ENCODE measurements around the gene HTR3C.
"Not testable (repeated sequence)": the region's sequence is repeated elsewhere in the genome, so short reads cannot be mapped to it uniquely, and the experiment has no call there.

HTR3C gene

GRCh38 chr3:184037816-184038215 is 15.0 kb upstream of the HTR3C start:
- DNase-seq, result no peak

GRCh38 chr3:184038307-184038706 is 14.5 kb upstream of the HTR3C start:
- not testable (repeated sequence) for DNase-seq

- no peak for DNase-seq
These were observed 13.4 kb upstream of the HTR3C start for GRCh38 chr3:184039414-184039813.

- no peak for DNase-seq
These were observed 12.8 kb upstream of the HTR3C start for GRCh38 chr3:184040010-184040409.

GRCh38 chr3:184042617-184043016 is 10.2 kb upstream of the HTR3C start:
- DNase-seq, result no peak

GRCh38 chr3:184045995-184046394 is 6.9 kb upstream of the HTR3C start:
- no peak for DNase-seq

- DNase-seq, result no peak
These were observed 2.5 kb upstream of the HTR3C start for GRCh38 chr3:184050217-184050847.

- no peak for DNase-seq
These were observed 5.2 kb downstream of the HTR3C start for GRCh38 chr3:184058029-184058428.

- DNase-seq, result no peak
These were observed 6.6 kb downstream of the HTR3C start for GRCh38 chr3:184059424-184059823.

- no peak for DNase-seq
These were observed 9.8 kb downstream of the HTR3C start for GRCh38 chr3:184062637-184063036.

- no peak for DNase-seq
These were observed 13.4 kb downstream of the HTR3C start for GRCh38 chr3:184066211-184066610.

GRCh38 chr3:184067573-184068055 is 14.8 kb downstream of the HTR3C start:
- DNase-seq, result no peak

GRCh38 chr3:184068344-184068743 is 15.5 kb downstream of the HTR3C start:
- no peak for DNase-seq

- DNase-seq, result not testable (repeated sequence)
These were observed 18.3 kb downstream of the HTR3C start for GRCh38 chr3:184071142-184071541.

- no peak for DNase-seq
These were observed 20.8 kb downstream of the HTR3C start for GRCh38 chr3:184073621-184074020.

- no peak for DNase-seq
These were observed 23.1 kb downstream of the HTR3C start for GRCh38 chr3:184075901-184076300.

GRCh38 chr3:184077881-184078280 is 25.0 kb downstream of the HTR3C start:
- DNase-seq, result no peak

- no peak for DNase-seq
These were observed 26.0 kb downstream of the HTR3C start for GRCh38 chr3:184078851-184079250.

GRCh38 chr3:184081116-184081830 is 28.4 kb downstream of the HTR3C start:
- no peak for DNase-seq

GRCh38 chr3:184082034-184082433 is 29.2 kb downstream of the HTR3C start:
- DNase-seq, result no peak

GRCh38 chr3:184082465-184082864 is 29.6 kb downstream of the HTR3C start:
- no peak for DNase-seq

GRCh38 chr3:184085389-184085852 is 32.6 kb downstream of the HTR3C start:
- no peak for DNase-seq

- no peak for DNase-seq
These were observed 39.4 kb downstream of the HTR3C start for GRCh38 chr3:184092199-184092598.

- DNase-seq, result no peak
These were observed 44.0 kb downstream of the HTR3C start, which contains the start of gene HTR3E for GRCh38 chr3:184096811-184097383. Gene HTR3E, plus strand, starts transcription at chr3:184097064. Its CDS starts 466 bp downstream, at chr3:184097530.
